Esophagus squamous epithelium (tissue), 5 donors: ENCODE results near the gene RNF212. TPM values are rescaled to one million over a fixed set of nuclear protein-coding genes. Genes with fewer than 3 reads are reported as not detected.

ENCODE experiments used
- DNase-seq: peaks from one replicate; lab custom pipeline; 2025; lab: John Stamatoyannopoulos, UW
- H3K27ac ChIP-seq, 4 donors: fragments of 200-600 bp; sonication (generic); one replicate each; pipeline ENCODE4 v1.5.1; 2016 to 2019; ENCODE audit warnings: mild to moderate bottlenecking in 1 of 4
- H3K27me3 ChIP-seq, 4 donors: fragments of 200-600 bp; sonication (generic); 1 replicate in 3 of 4; 2 replicates in 1 of 4; pipeline versions ENCODE4 v1.5.1 to v1.6.0; 2017 to 2021; ENCODE audit warnings: antibody characterized with exemption in 1 of 4
- H3K36me3 ChIP-seq, 3 donors: fragments of 200-600 bp; sonication (generic); one replicate each; pipeline ENCODE4 v1.5.1; 2016 to 2019
- H3K4me1 ChIP-seq, 3 donors: fragments of 200-600 bp; sonication (generic); one replicate each; pipeline ENCODE4 v1.5.1; 2017 to 2019
- H3K4me3 ChIP-seq, 4 donors: fragments of 200-600 bp; sonication (generic); 1 replicate in 3 of 4; 2 replicates in 1 of 4; pipeline ENCODE4 v1.5.1; 2016 to 2019; ENCODE audit warnings: mild to moderate bottlenecking in 2 of 4, moderate library complexity in 1 of 4
- H3K9me3 ChIP-seq, 3 donors: fragments of 200-600 bp; sonication (generic); one replicate each; pipeline ENCODE4 v1.5.1; 2016 to 2019
- POLR2A ChIP-seq, 4 donors: fragments of 450-650 bp; IDR thresholded peaks; one replicate each; pipeline ENCODE4 v1.6.1; 2017; ENCODE audit warnings: antibody characterized with exemption in 4 of 4, mild to moderate bottlenecking in 4 of 4, moderate library complexity in 3 of 4
- WGBS, 2 donors: methylation state at CpG; one replicate each; pipeline ENCODE4 v1.1.5; 2018; 5-methylcytosine and 5-hydroxymethylcytosine counted together
- intact Hi-C: fragments of 100-400 bp; cut with DNase I; formaldehyde crosslinking; loops from one replicate; pipeline ENCODE4 v1.15.0; 2022
- total RNA-seq, 4 donors: library from RNA; depleted of rRNA; stranded (reverse); fragments of >200 nt; gene quantifications; one replicate each; pipeline ENCODE4 v1.1.0, GENCODE V29; 2016
- TF ChIP-seq, protein P1 (sequence below), 6 experiments: fragments of 450-650 bp in 4 of 6; fragments of 200-600 bp in 2 of 6; sonication (generic) in 2 of 6; IDR thresholded peaks; one replicate each; pipeline ENCODE4 v1.5.1; 2016 to 2019; ENCODE audit warnings: antibody characterized with exemption in 6 of 6, mild to moderate bottlenecking in 4 of 6, moderate library complexity in 4 of 6
- donor health status: DM: yes; HTN: yes; CAD: no.

RNF212 gene
- total RNA-seq, 4 donors from 2014 or later, result 0.53 to 6.3 (median 1.9) TPM

DNA sequence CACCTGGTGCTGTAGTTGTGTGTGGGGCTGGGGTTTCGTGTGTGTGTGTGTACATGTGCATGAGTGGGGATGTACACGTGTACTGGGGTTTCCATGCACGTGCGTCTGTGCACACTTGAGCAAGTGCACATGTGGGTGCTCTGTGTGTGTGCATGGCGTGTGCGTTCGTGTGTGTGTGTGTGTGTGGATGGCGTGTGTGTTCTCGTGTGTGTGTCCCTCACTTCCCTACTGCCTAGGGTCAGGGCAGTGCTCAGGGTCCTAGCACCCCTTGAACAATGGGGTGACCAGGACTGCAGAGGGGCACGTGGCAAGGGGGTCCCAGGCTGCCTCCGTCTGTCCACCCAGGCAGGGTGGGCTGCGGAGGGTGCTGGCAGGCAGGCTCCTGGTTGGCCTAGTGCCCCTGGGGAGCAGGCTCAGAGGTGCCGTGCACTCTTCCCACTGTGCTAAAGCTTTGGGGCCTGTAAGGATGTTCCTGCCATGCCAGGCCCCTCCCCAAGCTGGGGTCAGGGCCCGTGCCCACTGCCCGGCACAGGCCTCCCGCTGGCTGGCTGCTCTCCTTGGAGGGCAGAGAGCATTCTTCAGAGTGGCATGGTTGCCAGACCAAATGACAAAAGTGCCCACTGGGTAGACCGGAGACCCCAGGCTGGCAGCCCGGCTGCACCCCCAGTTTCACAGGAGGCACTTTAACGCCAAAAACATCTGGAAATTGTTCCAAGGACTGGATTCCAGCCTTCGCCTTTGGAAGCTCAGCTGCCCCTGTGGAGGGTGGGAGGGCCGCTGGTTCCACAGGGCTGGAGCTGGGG is 72.8 kb downstream of the RNF212 start:
- H3K4me1 ChIP-seq, result peaks cover 33 to 71% (median 35%) of the 10 kb centered on the region in 3 donors

DNA sequence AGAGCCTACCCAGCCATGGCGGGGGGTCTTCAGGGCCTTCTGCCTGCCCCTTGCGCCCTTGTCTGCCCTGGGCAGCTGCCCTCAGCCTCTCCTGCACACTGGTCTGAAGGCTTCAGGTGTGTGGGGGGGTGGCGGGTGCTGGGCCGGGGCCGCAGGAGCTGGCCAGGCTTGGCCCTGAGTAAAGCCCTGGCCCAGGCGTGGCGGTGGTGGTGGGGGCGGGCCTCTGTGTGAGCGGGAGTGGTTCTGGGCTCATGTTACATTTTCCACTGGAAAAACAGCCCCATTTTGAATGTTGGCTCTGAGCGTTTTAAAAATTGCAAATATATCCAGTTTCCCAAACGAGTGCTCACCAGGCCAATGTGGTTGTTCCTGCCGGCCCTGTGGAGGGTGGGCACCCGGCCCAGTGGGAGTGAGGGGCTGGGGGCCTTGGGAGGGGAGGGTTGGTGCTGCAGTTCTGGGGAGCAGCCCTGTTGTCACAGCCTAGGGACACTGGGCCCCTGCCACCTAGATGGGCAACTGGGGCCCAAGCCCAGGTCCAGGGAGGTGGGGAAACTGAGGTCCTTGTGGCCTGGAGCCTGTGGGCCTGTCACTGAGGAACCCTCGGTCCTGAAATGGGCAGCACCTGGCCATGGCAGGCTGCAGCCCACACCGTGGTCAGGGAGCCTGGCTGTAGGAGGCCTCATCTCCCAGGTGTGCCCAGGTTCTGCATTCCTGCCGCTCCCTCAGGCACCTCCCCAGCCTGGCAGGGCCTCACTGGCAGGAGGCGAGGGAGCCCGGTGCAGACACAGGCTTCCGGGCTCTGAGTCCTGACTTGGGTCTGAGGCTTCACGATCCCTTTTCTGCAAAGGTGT is 73.6 kb downstream of the RNF212 start:
- Histone ChIP-seq H3K4me3 (no peak overlapping the region), H3K27ac (peak overlapping the region; percentile 9 to 58 (median 38)), H3K36me3 (no peaks in the 10 kb centered on the region), H3K4me1 (peaks cover 33 to 71% (median 35%) of the 10 kb centered on the region in 3 donors), H3K27me3 (peaks cover 0 to 54% (median 0%) of the 10 kb centered on the region in 4 donors), H3K9me3 (no peaks in the 10 kb centered on the region)
- WGBS, 2 donors, result 20 to 30% methylated on average over 1 to 6 of the region's 20 CpGs
- intact Hi-C loops, result no loop called here
- no peak for TF ChIP-seq POLR2A (IDR thresholded peaks at IDR 0.05)
- TF ChIP-seq, protein P1, sequence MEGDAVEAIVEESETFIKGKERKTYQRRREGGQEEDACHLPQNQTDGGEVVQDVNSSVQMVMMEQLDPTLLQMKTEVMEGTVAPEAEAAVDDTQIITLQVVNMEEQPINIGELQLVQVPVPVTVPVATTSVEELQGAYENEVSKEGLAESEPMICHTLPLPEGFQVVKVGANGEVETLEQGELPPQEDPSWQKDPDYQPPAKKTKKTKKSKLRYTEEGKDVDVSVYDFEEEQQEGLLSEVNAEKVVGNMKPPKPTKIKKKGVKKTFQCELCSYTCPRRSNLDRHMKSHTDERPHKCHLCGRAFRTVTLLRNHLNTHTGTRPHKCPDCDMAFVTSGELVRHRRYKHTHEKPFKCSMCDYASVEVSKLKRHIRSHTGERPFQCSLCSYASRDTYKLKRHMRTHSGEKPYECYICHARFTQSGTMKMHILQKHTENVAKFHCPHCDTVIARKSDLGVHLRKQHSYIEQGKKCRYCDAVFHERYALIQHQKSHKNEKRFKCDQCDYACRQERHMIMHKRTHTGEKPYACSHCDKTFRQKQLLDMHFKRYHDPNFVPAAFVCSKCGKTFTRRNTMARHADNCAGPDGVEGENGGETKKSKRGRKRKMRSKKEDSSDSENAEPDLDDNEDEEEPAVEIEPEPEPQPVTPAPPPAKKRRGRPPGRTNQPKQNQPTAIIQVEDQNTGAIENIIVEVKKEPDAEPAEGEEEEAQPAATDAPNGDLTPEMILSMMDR (IDR thresholded peaks at IDR 0.05), result no peak
- DNase-seq, result no peak

More for the DNA sequence above, 72.8 kb downstream of the RNF212 start:
- H3K27ac ChIP-seq, result peak overlapping the region in 2 of 4 donors; percentile 38 to 62
- WGBS, 2 donors, result 72 to 95% methylated on average over 5 to 6 of the region's 21 CpGs
- peaks cover 0 to 54% (median 0%) of the 10 kb centered on the region in 4 donors for H3K27me3 ChIP-seq
- H3K36me3 ChIP-seq, result no peaks in the 10 kb centered on the region
- TF ChIP-seq, protein P1 (IDR thresholded peaks at IDR 0.05), result no peak
- no peak for TF ChIP-seq POLR2A (IDR thresholded peaks at IDR 0.05)
- H3K4me3 ChIP-seq, result no peak overlapping the region
- H3K9me3 ChIP-seq, result no peaks in the 10 kb centered on the region
- intact Hi-C loops, result no loop called here
- DNase-seq, result no peak

DNA sequence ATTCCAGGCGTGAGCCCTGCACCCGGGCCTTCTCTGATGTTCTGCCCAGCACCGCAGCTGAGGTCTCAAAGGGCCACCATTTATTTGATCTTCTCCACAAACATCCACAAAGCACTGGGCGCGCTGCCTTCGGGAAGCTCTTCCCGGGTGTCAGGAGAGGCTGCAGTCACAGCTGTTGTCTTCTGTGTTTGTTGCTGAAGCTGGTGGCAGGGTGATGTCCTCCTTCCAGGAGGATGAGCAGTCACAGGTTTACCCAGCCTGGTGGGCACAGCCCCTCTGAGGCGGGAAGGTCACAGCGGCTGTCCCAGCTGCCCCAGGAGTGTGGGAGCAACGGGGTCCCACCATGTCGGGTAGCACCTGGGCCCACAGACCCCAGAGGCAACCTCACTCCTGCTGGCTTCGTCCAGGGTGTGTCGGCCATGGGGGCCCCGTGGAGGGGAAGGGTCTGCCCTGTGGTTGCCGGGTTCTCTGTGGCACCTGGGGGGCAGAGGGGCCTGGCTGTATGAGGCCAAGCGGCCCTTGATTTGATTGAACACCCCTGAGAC is 74.3 kb downstream of the RNF212 start:
- Histone ChIP-seq H3K27ac (peak overlapping the region in 3 of 4 donors; percentile 9 to 58 (median 38)), H3K4me3 (no peak overlapping the region), H3K27me3 (peaks cover 0 to 54% (median 0%) of the 10 kb centered on the region in 4 donors), H3K36me3 (no peaks in the 10 kb centered on the region), H3K4me1 (peaks cover 31 to 70% (median 34%) of the 10 kb centered on the region in 3 donors), H3K9me3 (no peaks in the 10 kb centered on the region)
- no peak for TF ChIP-seq POLR2A (IDR thresholded peaks at IDR 0.05)
- TF ChIP-seq, protein P1 (IDR thresholded peaks at IDR 0.05), result no peak
- DNase-seq, result no peak
- intact Hi-C loops, result no loop called here
- 63% methylated on average over 7 of the region's 16 CpGs; no CpG with 5 or more reads in 1 of the 2 donors for WGBS, 2 donors

DNA sequence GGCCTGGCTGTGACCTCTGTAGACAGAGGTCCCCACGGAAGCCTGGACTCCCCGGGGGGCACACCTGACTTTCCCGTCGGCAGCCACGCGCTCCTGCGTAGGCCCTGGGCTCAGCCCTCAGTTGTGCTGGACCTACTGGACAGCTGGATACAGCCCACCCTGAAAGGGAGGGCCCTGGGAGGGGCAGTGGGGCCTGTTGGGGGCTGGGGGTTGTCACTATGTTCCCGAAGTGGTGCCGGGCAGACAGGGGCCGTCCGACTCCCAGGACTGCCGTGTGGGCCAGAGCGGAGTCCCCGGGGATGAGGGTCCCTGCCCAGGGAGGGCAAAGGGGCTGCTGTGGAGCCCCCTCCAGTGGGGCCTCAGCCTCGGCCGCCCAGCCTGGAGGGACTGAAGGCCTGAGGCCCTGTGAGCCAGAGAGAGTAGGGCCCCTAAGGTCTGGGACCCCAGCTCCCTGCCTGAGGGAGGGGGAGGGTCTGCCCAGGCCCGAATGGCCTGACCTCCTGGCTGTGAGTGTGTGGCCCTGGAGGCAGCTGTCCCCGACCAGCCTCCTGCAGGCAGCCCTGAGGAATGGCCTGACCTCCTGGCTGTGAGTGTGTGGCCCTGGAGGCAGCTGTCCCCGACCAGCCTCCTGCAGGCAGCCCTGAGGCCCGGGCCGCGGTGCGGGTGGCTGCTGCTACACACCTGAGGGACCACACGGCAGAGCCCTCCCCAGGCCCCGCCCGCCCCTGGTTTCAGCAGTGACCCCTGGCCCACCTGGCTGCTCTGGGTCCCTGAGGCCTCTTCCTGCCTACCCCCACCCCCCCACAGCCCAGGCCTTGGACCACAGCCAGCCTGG is 76.2 kb downstream of the RNF212 start:
- H3K4me3 ChIP-seq, result no peak overlapping the region
- no peaks in the 10 kb centered on the region for H3K9me3 ChIP-seq
- peaks cover 22 to 60% (median 30%) of the 10 kb centered on the region in 3 donors for H3K4me1 ChIP-seq
- 87% methylated on average over 6 of the region's 26 CpGs; no CpG with 5 or more reads in 1 of the 2 donors for WGBS, 2 donors
- TF ChIP-seq, protein P1 (IDR thresholded peaks at IDR 0.05), result no peak
- H3K27ac ChIP-seq, result no peak overlapping the region
- intact Hi-C loops, result no loop called here
- DNase-seq, result no peak
- H3K27me3 ChIP-seq, result peaks cover 0 to 60% (median 0%) of the 10 kb centered on the region in 4 donors
- no peaks in the 10 kb centered on the region for H3K36me3 ChIP-seq
